Thymus (tissue), 11 donors: Measurements from ENCODE around the gene RTN4. TPM values are rescaled to one million over a fixed set of nuclear protein-coding genes. Genes with fewer than 3 reads are reported as not detected.
A peak's percentile ranks its signal among the peaks of the same experiment; 100 is the strongest.

Experiments
- DNase-seq, 9 donors: peaks; one replicate each; pipeline ENCODE4 v3.0.0-alpha.2; 2013; ENCODE audit warnings: low spot score in 9 of 9, low read depth in 6 of 9, missing footprints in 1 of 9
- H3K27ac ChIP-seq, 2 donors: one replicate each; pipeline ENCODE4 v1.5.1; 2013; ENCODE audit warnings: control low read depth in 1 of 2, low read depth in 1 of 2, low read length in 1 of 2, mild to moderate bottlenecking in 1 of 2, moderate library complexity in 1 of 2
- H3K27me3 ChIP-seq, 2 donors: one replicate each; pipeline ENCODE4 v1.5.1; 2013; ENCODE audit warnings: low read length in 1 of 2; ENCODE audit not compliant: control insufficient read depth in 2 of 2, insufficient read depth in 1 of 2
- H3K36me3 ChIP-seq, 2 donors: one replicate each; pipeline ENCODE4 v1.5.1; 2013; ENCODE audit warnings: low read length in 1 of 2, mild to moderate bottlenecking in 1 of 2, moderate library complexity in 1 of 2; ENCODE audit not compliant: control insufficient read depth in 2 of 2, insufficient read depth in 2 of 2
- H3K4me1 ChIP-seq, 2 donors: one replicate each; pipeline ENCODE4 v1.5.1; 2013; ENCODE audit warnings: low read length in 2 of 2; ENCODE audit not compliant: control insufficient read depth in 2 of 2, insufficient read depth in 2 of 2
- H3K4me3 ChIP-seq, 2 donors: one replicate each; pipeline ENCODE4 v1.5.1; 2013; ENCODE audit warnings: low read length in 2 of 2, control low read depth in 1 of 2, mild to moderate bottlenecking in 1 of 2
- H3K9me3 ChIP-seq, 2 donors: one replicate each; pipeline ENCODE4 v1.5.1; 2013; ENCODE audit warnings: low read length in 1 of 2, mild to moderate bottlenecking in 1 of 2; ENCODE audit not compliant: control insufficient read depth in 2 of 2, insufficient read depth in 1 of 2
- WGBS: extraction: QIAGEN DNeasy Blood & Tissue Kit; methylation state at CpG from one replicate; pipeline ENCODE4 v1.1.7; 2013; 5-methylcytosine and 5-hydroxymethylcytosine counted together
- polyA plus RNA-seq: library from polyadenylated mRNA; stranded (reverse); fragments of 200-250 nt; gene quantifications from one replicate; pipeline ENCODE4 v1.2.3, GENCODE V29; 2013
- total RNA-seq: library from RNA; stranded (reverse); fragments of 120-200 nt; gene quantifications from one replicate; pipeline ENCODE4 v1.2.4, GENCODE V29; 2013
- donor health status: healthy.

The RTN4 gene
- total and polyA plus RNA-seq, 2 donors, result 42.9 to 183 TPM

DNA sequence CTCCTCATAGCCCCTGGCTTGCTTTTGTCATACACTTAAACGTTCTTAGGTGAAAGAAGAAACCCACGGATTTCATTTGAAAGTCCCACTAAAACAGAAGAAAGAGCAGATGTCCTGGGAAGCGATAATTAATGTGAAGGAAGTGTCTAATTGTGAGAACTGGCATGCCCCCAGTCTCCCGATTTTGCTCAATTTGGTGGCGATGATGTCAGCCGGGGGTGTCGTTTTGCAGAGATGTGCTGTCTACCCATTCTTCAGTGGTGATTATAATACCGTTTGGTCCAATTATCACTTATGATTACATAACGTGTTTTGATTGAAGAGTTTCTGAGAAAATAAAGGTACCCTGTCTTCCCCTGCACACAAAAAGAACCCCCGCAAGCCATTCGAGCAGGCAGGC is 103.1 kb downstream of the RTN4 start:
- 96% methylated on average over 11 of the region's 11 CpGs for WGBS
- Histone ChIP-seq H3K27ac (no peak overlapping the region), H3K27me3 (no peaks in the 10 kb centered on the region), H3K9me3 (no peaks in the 10 kb centered on the region), H3K4me3 (no peak overlapping the region), H3K4me1 (peaks cover 0 to 9% of the 10 kb centered on the region in 2 donors), H3K36me3 (no peaks in the 10 kb centered on the region)
- no peak for DNase-seq

DNA sequence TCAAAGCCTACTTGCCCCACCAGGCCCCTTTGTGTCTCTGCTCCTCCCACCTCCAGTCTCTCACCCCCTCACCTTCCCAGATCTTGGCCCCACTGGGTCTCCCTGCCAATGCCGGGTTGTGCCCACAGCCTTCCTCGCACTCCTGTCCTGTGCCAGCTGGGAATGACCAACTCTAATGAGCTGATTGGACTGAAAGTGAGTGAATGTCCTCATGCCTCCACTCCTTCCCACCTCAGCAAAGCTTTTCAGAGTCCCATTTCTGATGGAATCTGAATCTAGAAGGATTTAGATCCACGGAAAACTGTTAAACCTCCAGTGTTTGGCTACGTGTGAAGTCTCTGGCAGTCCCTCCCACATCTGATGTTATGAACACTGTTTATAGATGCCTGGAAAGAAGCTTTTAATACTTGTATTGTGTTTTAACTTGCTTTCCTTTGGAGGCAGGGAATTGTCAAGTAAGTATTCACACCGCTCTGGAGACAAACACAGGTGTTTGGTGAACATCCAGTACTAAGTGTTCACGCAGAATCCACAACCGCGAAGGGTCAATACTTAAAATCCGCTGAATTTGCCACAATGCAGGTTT is 103.9 kb downstream of the RTN4 start:
- no peak overlapping the region for H3K4me3 ChIP-seq
- no peaks in the 10 kb centered on the region for H3K36me3 ChIP-seq
- peak overlapping the region in 1 of 2 donors; percentile 68 for H3K27ac ChIP-seq
- peaks cover 0 to 9% of the 10 kb centered on the region in 2 donors for H3K4me1 ChIP-seq
- WGBS, result 96% methylated on average over 9 of the region's 9 CpGs
- DNase-seq, result no peak
- H3K9me3 ChIP-seq, result no peaks in the 10 kb centered on the region
- H3K27me3 ChIP-seq, result no peaks in the 10 kb centered on the region

GRCh38 chr2:54945391-54946219 is 104.6 kb downstream of the RTN4 start:
- Histone ChIP-seq H3K9me3 (no peaks in the 10 kb centered on the region), H3K4me3 (no peak overlapping the region), H3K27ac (peak overlapping the region in 1 of 2 donors; percentile 19), H3K36me3 (no peaks in the 10 kb centered on the region), H3K27me3 (no peaks in the 10 kb centered on the region), H3K4me1 (peaks cover 0 to 9% of the 10 kb centered on the region in 2 donors)
- WGBS, result 80% methylated on average over 8 of the region's 8 CpGs
- DNase-seq, result no peak

DNA sequence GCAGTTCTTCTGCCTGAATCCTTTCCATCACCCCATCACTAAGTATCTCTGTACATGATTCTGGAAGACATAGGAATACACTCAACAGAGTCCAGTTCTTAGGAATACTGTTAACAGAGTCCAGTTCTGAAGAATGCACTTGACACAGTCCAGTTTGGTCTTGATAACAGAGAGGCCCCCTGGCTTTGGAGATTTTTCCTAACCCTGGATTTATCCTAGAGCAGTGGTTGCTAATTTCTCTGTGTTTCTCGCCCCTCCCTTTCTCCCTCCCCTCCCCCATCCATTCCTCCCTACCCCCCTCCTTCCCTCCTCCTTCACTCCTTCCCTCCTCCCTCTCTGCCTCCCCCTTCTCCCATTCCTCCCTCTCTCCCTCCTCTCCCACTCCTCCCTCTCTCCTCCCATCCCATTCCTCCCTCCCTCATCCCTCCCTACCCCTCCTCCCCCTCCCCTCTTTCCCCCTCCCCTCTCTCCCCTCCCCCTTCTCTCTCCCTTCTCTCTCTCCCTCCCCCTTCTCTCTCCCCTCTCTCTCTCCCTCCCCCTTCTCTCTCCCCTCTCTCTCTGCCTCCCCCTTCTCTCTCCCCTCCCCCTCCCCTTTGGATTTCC is 105.4 kb downstream of the RTN4 start:
- no peak for DNase-seq
- Histone ChIP-seq H3K36me3 (no peaks in the 10 kb centered on the region), H3K4me3 (no peak overlapping the region), H3K27me3 (no peaks in the 10 kb centered on the region), H3K4me1 (peaks cover 0 to 9% of the 10 kb centered on the region in 2 donors), H3K27ac (no peak overlapping the region), H3K9me3 (no peaks in the 10 kb centered on the region)
- WGBS, result 97% methylated on average over 1 of the region's 1 CpG

DNA sequence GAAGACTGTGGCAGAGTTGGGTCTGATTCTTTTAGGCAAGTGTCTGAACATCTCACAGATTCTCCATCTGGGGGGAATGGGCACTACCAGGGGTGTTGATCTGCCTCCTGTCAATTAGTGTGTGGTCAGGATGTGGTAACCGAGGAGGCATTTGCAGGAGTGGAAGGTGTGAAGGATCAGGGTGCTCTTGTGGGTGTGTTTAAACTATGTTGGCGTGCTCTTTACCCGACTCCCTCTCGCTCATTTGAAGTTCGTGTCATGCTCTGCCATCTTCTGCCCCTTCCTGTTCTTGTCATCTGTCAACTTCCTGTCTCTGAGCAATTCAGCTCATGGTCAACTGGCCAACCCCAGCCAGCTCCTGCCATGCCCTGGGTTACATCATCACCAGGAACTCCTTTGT is 107.9 kb downstream of the RTN4 start:
- WGBS, result 23% methylated on average over 5 of the region's 5 CpGs
- DNase-seq, result peak in 6 of 9 donors; percentile 6 to 50 (median 16)
- Histone ChIP-seq H3K27me3 (no peaks in the 10 kb centered on the region), H3K4me1 (peaks cover 0 to 9% of the 10 kb centered on the region in 2 donors), H3K27ac (no peak overlapping the region), H3K9me3 (peaks cover 1 to 3% of the 10 kb centered on the region in 2 donors), H3K36me3 (no peaks in the 10 kb centered on the region), H3K4me3 (no peak overlapping the region)

- no peak for DNase-seq
- H3K27ac ChIP-seq, result no peak overlapping the region
- no peaks in the 10 kb centered on the region for H3K27me3 ChIP-seq
- peaks cover 1 to 9% of the 10 kb centered on the region in 2 donors for H3K9me3 ChIP-seq
- no peaks in the 10 kb centered on the region for H3K36me3 ChIP-seq
- H3K4me1 ChIP-seq, result peaks cover 0 to 9% of the 10 kb centered on the region in 2 donors
- 98% methylated on average over 15 of the region's 15 CpGs for WGBS
- no peak overlapping the region for H3K4me3 ChIP-seq
These were observed 108.8 kb downstream of the RTN4 start for GRCh38 chr2:54941248-54941984.

GRCh38 chr2:54940723-54941122 is 109.5 kb downstream of the RTN4 start:
- Histone ChIP-seq H3K4me1 (peaks cover 0 to 9% of the 10 kb centered on the region in 2 donors), H3K27me3 (no peaks in the 10 kb centered on the region), H3K9me3 (peaks cover 1 to 9% of the 10 kb centered on the region in 2 donors), H3K36me3 (no peaks in the 10 kb centered on the region), H3K27ac (no peak overlapping the region), H3K4me3 (no peak overlapping the region)
- WGBS, result 71% methylated on average over 3 of the region's 3 CpGs
- DNase-seq, result no peak

GRCh38 chr2:54939446-54940118 is 110.7 kb downstream of the RTN4 start:
- no peak for DNase-seq
- H3K9me3 ChIP-seq, result peaks cover 1 to 9% of the 10 kb centered on the region in 2 donors
- H3K27ac ChIP-seq, result no peak overlapping the region
- no peak overlapping the region for H3K4me3 ChIP-seq
- peaks cover 0 to 9% of the 10 kb centered on the region in 2 donors for H3K4me1 ChIP-seq
- H3K27me3 ChIP-seq, result no peaks in the 10 kb centered on the region
- no peaks in the 10 kb centered on the region for H3K36me3 ChIP-seq
- WGBS, result 95% methylated on average over 7 of the region's 7 CpGs
